Smooth muscle cell (in vitro differentiated cells): ENCODE measurements around the gene IMPDH1. TPM values are rescaled to one million over a fixed set of nuclear protein-coding genes. Genes with fewer than 3 reads are reported as not detected.
A peak's percentile ranks its signal among the peaks of the same experiment; 100 is the strongest.

Experiments used
- DNase-seq: peaks from one replicate; lab custom pipeline; 2025; ENCODE audit not compliant: unreplicated experiment; lab: John Stamatoyannopoulos, UW
- H2AFZ ChIP-seq: fragments of 200-600 bp; sonication (generic); 2 replicates; pipeline ENCODE4 v1.6.0; 2016; ENCODE audit warnings: antibody characterized with exemption, low read depth, mild to moderate bottlenecking
- H3F3A ChIP-seq: fragments of 200-600 bp; sonication (generic); 2 replicates; pipeline ENCODE4 v1.6.0; 2017; ENCODE audit warnings: antibody characterized with exemption, low read depth
- H3K27ac ChIP-seq: fragments of 200-600 bp; sonication (generic); 2 replicates; pipeline ENCODE4 v1.5.1; 2016; ENCODE audit warnings: low read depth, mild to moderate bottlenecking
- H3K27me3 ChIP-seq: fragments of 200-600 bp; sonication (generic); 2 replicates; pipeline ENCODE4 v1.6.1; 2016; ENCODE audit warnings: low read depth, mild to moderate bottlenecking
- H3K36me3 ChIP-seq: fragments of 200-600 bp; sonication (generic); 2 replicates; pipeline ENCODE4 v1.5.1; 2016; ENCODE audit warnings: low read depth
- H3K4me1 ChIP-seq: fragments of 200-600 bp; sonication (generic); 2 replicates; pipeline ENCODE4 v1.5.1; 2016; ENCODE audit warnings: low read depth
- H3K4me2 ChIP-seq: fragments of 200-600 bp; sonication (generic); 2 replicates; pipeline ENCODE4 v1.6.0; 2016; ENCODE audit warnings: mild to moderate bottlenecking
- H3K4me3 ChIP-seq: fragments of 200-600 bp; sonication (generic); 2 replicates; pipeline ENCODE4 v1.5.1; 2016; ENCODE audit warnings: mild to moderate bottlenecking
- H3K79me2 ChIP-seq: fragments of 200-600 bp; sonication (generic); 2 replicates; pipeline ENCODE4 v1.6.0; 2016; ENCODE audit warnings: low read depth, mild to moderate bottlenecking
- H3K9ac ChIP-seq: fragments of 200-600 bp; sonication (generic); 2 replicates; pipeline ENCODE4 v1.6.0; 2016; ENCODE audit warnings: low read depth
- H3K9me3 ChIP-seq: fragments of 200-600 bp; sonication (generic); replicated peaks from 2 replicates; pipeline ENCODE4 v1.5.1; 2016; ENCODE audit warnings: low read depth
- H4K20me1 ChIP-seq: fragments of 200-600 bp; sonication (generic); 2 replicates; pipeline ENCODE4 v1.6.0; 2016; ENCODE audit warnings: low read depth
- WGBS: methylation state at CpG from one replicate; pipeline ENCODE4 v1.1.7; 2016; ENCODE audit warnings: low lambda C conversion rate; 5-methylcytosine and 5-hydroxymethylcytosine counted together
- polyA plus RNA-seq: library from polyadenylated mRNA; unstranded; fragments of >200 nt; fragmentation: Nextera tagmentation; extraction: Ambion mirVana; gene quantifications from 2 replicates; pipeline ENCODE4 v1.2.1, GENCODE V29; 2016
- total RNA-seq: library from RNA; depleted of rRNA; stranded (reverse); fragments of >200 nt; gene quantifications from 2 replicates; pipeline ENCODE4 v1.2.3, GENCODE V29; 2014
- TF ChIP-seq, protein P1 (sequence below): fragments of 200-600 bp; sonication (generic); IDR thresholded peaks from 2 replicates; pipeline ENCODE4 v1.5.1; 2017; ENCODE audit warnings: borderline replicate concordance, mild to moderate bottlenecking, antibody characterized with exemption; ENCODE audit not compliant: insufficient read depth, poor library complexity, severe bottlenecking

The IMPDH1 gene
- total and polyA plus RNA-seq, 2 experiments from 2014 or later, result 48.4 to 129 TPM

DNA sequence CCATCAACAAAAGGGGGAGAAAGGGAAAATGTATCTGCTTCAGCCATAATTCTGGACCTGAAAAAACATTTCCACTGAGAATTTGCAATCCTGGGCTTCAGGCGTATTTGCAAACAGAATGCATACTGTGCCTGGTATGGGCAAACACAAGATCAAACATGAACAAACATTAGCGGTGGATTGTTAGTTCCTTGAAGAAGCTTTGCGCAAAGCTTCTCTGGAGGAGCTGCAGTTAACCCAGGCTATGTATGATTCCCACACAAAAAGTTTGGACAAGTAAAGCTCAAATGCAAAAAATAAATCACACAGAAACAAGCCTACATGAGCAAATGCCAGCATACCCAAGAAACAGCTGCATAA is 25.5 kb upstream of the IMPDH1 start:
- 61% methylated on average over 3 of the region's 3 CpGs for WGBS

DNA sequence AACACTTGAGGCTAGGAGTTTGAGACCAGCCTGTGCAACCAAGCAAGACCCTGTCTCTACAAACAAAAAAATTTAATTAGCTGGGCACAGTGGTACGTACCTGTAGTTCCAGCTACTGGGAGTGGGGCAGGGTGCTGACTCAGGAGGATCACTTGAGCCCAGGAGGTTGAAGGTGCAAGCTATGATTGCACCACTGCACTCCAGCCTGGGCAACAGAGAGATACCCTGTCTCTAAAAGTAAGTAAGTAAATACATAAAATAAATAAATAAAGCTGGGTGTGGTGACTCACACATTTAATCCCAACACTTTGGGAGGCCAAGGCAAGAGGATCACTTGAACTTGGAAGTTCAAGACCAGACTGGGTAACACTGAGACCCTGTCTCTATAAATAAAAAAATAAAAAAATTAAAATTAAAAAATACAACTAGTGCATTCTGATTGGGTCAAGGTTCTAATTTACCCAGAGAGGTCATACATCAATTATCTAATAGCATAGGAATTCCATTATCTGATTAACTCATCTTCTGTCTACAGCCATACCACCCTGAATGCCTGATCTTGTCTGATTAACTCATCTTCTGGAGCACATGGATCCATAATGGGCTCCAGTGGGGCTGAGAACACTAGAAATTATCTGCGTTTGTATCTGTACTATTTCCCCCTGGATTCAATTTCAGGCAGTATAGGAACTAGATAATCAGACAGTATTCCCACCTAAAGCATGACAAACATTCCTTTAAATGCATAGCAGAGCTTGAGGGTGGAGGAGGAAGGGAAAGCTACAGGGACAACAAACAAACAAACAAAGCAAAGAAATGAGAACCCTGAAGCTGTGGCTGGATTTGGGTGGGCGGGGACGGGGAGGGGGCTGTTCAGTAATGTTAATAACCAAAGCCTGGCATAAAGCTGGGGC is 24.9 kb upstream of the IMPDH1 start:
- Histone ChIP-seq H3K79me2 (no peaks in the 10 kb centered on the region), H4K20me1 (no peaks in the 10 kb centered on the region), H3K4me1 (no peaks in the 10 kb centered on the region), H2AFZ (no peak overlapping the region), H3K36me3 (no peaks in the 10 kb centered on the region), H3K4me2 (no peak overlapping the region), H3F3A (no peaks in the 10 kb centered on the region), H3K4me3 (no peak overlapping the region), H3K27ac (no peak overlapping the region), H3K9me3 (no peaks in the 10 kb centered on the region), H3K27me3 (no peaks in the 10 kb centered on the region), H3K9ac (no peak overlapping the region)
- DNase-seq, result no peak
- 68% methylated on average over 4 of the region's 4 CpGs for WGBS
- TF ChIP-seq, protein P1, sequence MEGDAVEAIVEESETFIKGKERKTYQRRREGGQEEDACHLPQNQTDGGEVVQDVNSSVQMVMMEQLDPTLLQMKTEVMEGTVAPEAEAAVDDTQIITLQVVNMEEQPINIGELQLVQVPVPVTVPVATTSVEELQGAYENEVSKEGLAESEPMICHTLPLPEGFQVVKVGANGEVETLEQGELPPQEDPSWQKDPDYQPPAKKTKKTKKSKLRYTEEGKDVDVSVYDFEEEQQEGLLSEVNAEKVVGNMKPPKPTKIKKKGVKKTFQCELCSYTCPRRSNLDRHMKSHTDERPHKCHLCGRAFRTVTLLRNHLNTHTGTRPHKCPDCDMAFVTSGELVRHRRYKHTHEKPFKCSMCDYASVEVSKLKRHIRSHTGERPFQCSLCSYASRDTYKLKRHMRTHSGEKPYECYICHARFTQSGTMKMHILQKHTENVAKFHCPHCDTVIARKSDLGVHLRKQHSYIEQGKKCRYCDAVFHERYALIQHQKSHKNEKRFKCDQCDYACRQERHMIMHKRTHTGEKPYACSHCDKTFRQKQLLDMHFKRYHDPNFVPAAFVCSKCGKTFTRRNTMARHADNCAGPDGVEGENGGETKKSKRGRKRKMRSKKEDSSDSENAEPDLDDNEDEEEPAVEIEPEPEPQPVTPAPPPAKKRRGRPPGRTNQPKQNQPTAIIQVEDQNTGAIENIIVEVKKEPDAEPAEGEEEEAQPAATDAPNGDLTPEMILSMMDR, result no peak

More for the DNA sequence above, 25.5 kb upstream of the IMPDH1 start:
- H3K79me2 ChIP-seq, result no peaks in the 10 kb centered on the region
- no peak for DNase-seq
- TF ChIP-seq, protein P1, result no peak
- H3F3A ChIP-seq, result no peaks in the 10 kb centered on the region
- no peaks in the 10 kb centered on the region for H4K20me1 ChIP-seq
- H3K4me2 ChIP-seq, result no peak overlapping the region
- H3K9me3 ChIP-seq, result no peaks in the 10 kb centered on the region
- H2AFZ ChIP-seq, result peak overlapping the region; percentile 76
- H3K27me3 ChIP-seq, result no peaks in the 10 kb centered on the region
- H3K9ac ChIP-seq, result no peak overlapping the region
- no peak overlapping the region for H3K27ac ChIP-seq
- H3K4me1 ChIP-seq, result no peaks in the 10 kb centered on the region
- H3K4me3 ChIP-seq, result no peak overlapping the region
- no peaks in the 10 kb centered on the region for H3K36me3 ChIP-seq

DNA sequence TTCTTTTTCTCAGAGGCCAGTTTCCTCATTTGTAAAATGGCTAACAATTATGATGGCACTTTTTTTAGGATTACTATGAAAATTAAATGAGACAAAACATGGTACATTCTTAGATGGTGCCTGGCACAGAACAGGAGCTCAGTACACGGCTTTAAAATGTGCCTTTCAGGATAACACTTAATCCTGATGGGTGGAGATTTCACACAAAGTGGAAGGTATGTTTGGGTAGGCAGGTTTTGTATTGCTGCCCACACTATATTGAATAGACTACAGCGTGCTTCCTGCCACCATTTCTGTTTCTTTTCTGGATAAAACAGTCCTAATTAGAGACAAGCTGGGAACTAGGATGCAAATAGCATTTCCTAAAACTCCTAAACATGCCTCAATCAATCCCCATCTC is 22.0 kb upstream of the IMPDH1 start:
- DNase-seq, result no peak
- H3K4me1 ChIP-seq, result no peaks in the 10 kb centered on the region
- H2AFZ ChIP-seq, result no peak overlapping the region
- H3K9ac ChIP-seq, result no peak overlapping the region
- H3K4me2 ChIP-seq, result no peak overlapping the region
- H3K4me3 ChIP-seq, result no peak overlapping the region
- 83% methylated on average over 2 of the region's 2 CpGs for WGBS
- H3K79me2 ChIP-seq, result no peaks in the 10 kb centered on the region
- TF ChIP-seq, protein P1, result no peak
- no peaks in the 10 kb centered on the region for H3K27me3 ChIP-seq
- H4K20me1 ChIP-seq, result no peaks in the 10 kb centered on the region
- H3F3A ChIP-seq, result no peaks in the 10 kb centered on the region
- H3K9me3 ChIP-seq, result no peaks in the 10 kb centered on the region
- H3K36me3 ChIP-seq, result no peaks in the 10 kb centered on the region
- H3K27ac ChIP-seq, result no peak overlapping the region

DNA sequence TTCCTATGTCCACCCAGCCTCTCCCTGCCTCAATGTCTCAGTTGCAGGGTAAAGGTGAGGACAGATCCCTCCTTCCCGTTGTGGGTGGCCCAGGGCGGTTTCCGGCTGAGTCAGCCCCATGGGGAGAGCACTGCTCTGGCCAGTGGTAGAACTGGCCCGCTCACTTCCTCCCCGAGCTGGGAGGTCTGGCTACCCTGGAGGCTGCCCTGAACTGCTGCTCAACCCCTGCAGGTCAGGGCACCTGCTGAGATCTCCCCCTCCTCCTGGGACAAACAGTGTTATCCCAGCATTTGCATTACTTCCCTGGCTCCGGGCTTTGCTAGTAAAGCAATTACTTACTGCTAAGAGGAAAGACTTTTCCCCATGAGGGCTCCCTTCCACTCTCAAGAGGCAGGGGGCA is 21.4 kb upstream of the IMPDH1 start:
- no peaks in the 10 kb centered on the region for H3F3A ChIP-seq
- H3K27ac ChIP-seq, result no peak overlapping the region
- H3K9me3 ChIP-seq, result no peaks in the 10 kb centered on the region
- no peak overlapping the region for H3K9ac ChIP-seq
- no peak overlapping the region for H3K4me3 ChIP-seq
- no peak overlapping the region for H2AFZ ChIP-seq
- WGBS, result 63% methylated on average over 4 of the region's 6 CpGs
- DNase-seq, result no peak
- no peaks in the 10 kb centered on the region for H3K4me1 ChIP-seq
- TF ChIP-seq, protein P1, result no peak
- no peaks in the 10 kb centered on the region for H3K79me2 ChIP-seq
- no peak overlapping the region for H3K4me2 ChIP-seq
- no peaks in the 10 kb centered on the region for H3K27me3 ChIP-seq
- H4K20me1 ChIP-seq, result no peaks in the 10 kb centered on the region
- H3K36me3 ChIP-seq, result no peaks in the 10 kb centered on the region
